ENCODE measurements around the gene HSDL1.

HSDL1 gene

GRCh38 chr16:84107921-84108320 is 37.1 kb downstream of the HSDL1 start:
- no peak for DNase-seq (ENCODE audit: low read depth in 2 of 2)

- no peak for DNase-seq (ENCODE audit: low read depth in 2 of 2)
Observed at GRCh38 chr16:84105948-84106740, 38.8 kb downstream of the HSDL1 start.

- no peak for DNase-seq (ENCODE audit: low read depth in 2 of 2)
Observed at GRCh38 chr16:84105301-84105815, 39.6 kb downstream of the HSDL1 start.

- no peak for DNase-seq (ENCODE audit: low read depth in 2 of 2)
Observed at GRCh38 chr16:84104231-84104630, 40.7 kb downstream of the HSDL1 start.

GRCh38 chr16:84103678-84104077 is 41.3 kb downstream of the HSDL1 start:
- no peak for DNase-seq (ENCODE audit: low read depth in 2 of 2)

GRCh38 chr16:84098939-84099338 is 46.0 kb downstream of the HSDL1 start:
- no peak for DNase-seq (ENCODE audit: low read depth in 2 of 2)

GRCh38 chr16:84096447-84097005 is 48.5 kb downstream of the HSDL1 start:
- no peak for DNase-seq (ENCODE audit: low read depth in 2 of 2)

- DNase-seq (ENCODE audit: low read depth in 2 of 2): no peak
Observed at GRCh38 chr16:84095466-84095865, 49.5 kb downstream of the HSDL1 start.

GRCh38 chr16:84093879-84094270 is 51.1 kb downstream of the HSDL1 start:
- DNase-seq (ENCODE audit: low read depth in 2 of 2): no peak

- DNase-seq (ENCODE audit: low read depth in 2 of 2): no peak
Observed at GRCh38 chr16:84093120-84093878, 51.7 kb downstream of the HSDL1 start.

- DNase-seq (ENCODE audit: low read depth in 2 of 2): no peak
Observed at GRCh38 chr16:84091460-84091859, 53.5 kb downstream of the HSDL1 start.

GRCh38 chr16:84090211-84090610 is 54.8 kb downstream of the HSDL1 start:
- no peak for DNase-seq (ENCODE audit: low read depth in 2 of 2)

GRCh38 chr16:84088695-84089395 is 56.1 kb downstream of the HSDL1 start:
- DNase-seq (ENCODE audit: low read depth in 2 of 2): peak; percentile 27 to 37

GRCh38 chr16:84087466-84088151 is 57.4 kb downstream of the HSDL1 start:
- no peak for DNase-seq (ENCODE audit: low read depth in 2 of 2)

- no peak for DNase-seq (ENCODE audit: low read depth in 2 of 2)
Observed at GRCh38 chr16:84087001-84087400, 58.0 kb downstream of the HSDL1 start.

- no peak for DNase-seq (ENCODE audit: low read depth in 2 of 2)
Observed at GRCh38 chr16:84086341-84086740, 58.6 kb downstream of the HSDL1 start.

GRCh38 chr16:84085773-84086172 is 59.2 kb downstream of the HSDL1 start:
- no peak for DNase-seq (ENCODE audit: low read depth in 2 of 2)

- no peak for DNase-seq (ENCODE audit: low read depth in 2 of 2)
Observed at GRCh38 chr16:84085271-84085667, 59.7 kb downstream of the HSDL1 start.

GRCh38 chr16:84084570-84085270 is 60.3 kb downstream of the HSDL1 start:
- peak; percentile 52 to 56 for DNase-seq (ENCODE audit: low read depth in 2 of 2)

GRCh38 chr16:84082835-84083569 is 62.0 kb downstream of the HSDL1 start:
- DNase-seq (ENCODE audit: low read depth in 2 of 2): no peak

All from activated CD4-positive, alpha-beta T cell treated with anti-CD3 and anti-CD28 coated beads for 24 hours (primary cell).